Stimulated activated naive CD8-positive, alpha-beta T cell treated with anti-CD3 and anti-CD28 coated beads, Interleukin-15, Interleukin-2, amounts not matched to agents 100 ng/mL and 50 ng/mL, for 24 hours (primary cell): Measurements from ENCODE around the gene GREB1L.
"Not testable (repeated sequence)": the region's sequence is repeated elsewhere in the genome, so short reads cannot be mapped to it uniquely, and the experiment has no call there.

Source experiments
- H3K27ac Mint-ChIP-seq: one replicate; pipeline ENCODE4 v1.8.0; 2021; ENCODE audit warnings: mild to moderate bottlenecking, mixed read lengths
- H3K27me3 Mint-ChIP-seq: one replicate; pipeline ENCODE4 v1.8.0; 2021; ENCODE audit warnings: mixed read lengths
- H3K36me3 Mint-ChIP-seq: one replicate; pipeline ENCODE4 v1.8.0; 2021; ENCODE audit warnings: low read depth, mixed read lengths
- H3K4me1 Mint-ChIP-seq: one replicate; pipeline ENCODE4 v1.8.0; 2021; ENCODE audit warnings: low read depth, mixed read lengths
- H3K4me3 Mint-ChIP-seq: one replicate; pipeline ENCODE4 v1.8.0; 2021; ENCODE audit warnings: mild to moderate bottlenecking, mixed read lengths
- H3K9me3 Mint-ChIP-seq: one replicate; pipeline ENCODE4 v1.8.0; 2021; ENCODE audit warnings: mixed read lengths

The GREB1L gene

DNA sequence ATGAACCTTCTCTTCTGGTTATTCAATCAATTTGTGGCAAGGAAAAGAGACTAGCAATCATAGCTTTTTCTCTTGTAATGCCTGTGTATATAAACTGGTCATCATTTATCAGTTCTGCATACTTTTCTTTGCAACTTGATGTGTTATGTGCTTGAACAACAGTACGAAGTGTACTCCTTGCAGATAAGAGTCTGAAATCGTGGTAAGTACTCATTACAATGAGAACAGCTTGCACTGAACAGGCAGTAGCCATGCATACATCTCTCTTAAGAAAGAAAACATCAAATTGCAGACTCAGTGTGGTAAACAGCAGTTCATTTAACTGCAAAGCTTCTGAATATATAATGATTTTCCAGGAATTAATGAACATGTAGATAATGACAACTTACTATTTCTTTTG, 64.3 kb downstream of the GREB1L start:
- H3K4me3 Mint-ChIP-seq = no peak overlapping the region
- H3K36me3 Mint-ChIP-seq = no peaks in the 10 kb centered on the region
- no peaks in the 10 kb centered on the region for H3K4me1 Mint-ChIP-seq
- H3K27ac Mint-ChIP-seq = no peak overlapping the region
- peaks cover 7% of the 10 kb centered on the region for H3K27me3 Mint-ChIP-seq
- H3K9me3 Mint-ChIP-seq = no peaks in the 10 kb centered on the region

DNA sequence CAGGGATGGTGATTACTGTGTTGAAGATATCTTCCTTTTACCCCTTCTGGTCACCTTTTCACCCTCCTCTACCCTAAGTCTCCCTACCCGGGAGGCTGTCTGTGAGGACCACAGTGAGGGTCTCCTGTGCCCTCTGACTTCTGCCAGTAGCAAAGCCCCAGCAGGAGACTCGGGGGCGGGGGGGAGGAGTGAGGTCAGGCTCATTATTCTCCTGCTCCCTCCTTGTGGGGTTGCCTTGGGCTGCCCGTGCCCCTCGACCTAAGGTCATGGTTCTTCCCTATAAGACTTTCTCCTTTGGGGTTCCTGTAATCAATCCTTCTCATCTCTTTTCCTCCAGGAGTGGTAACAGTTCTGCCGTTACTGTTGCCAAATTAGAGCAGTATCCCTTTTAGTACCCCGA, 65.5 kb downstream of the GREB1L start:
- Mint-ChIP-seq H3K36me3 (no peaks in the 10 kb centered on the region), H3K4me3 (no peak overlapping the region), H3K9me3 (no peaks in the 10 kb centered on the region), H3K4me1 (no peaks in the 10 kb centered on the region), H3K27ac (no peak overlapping the region), H3K27me3 (peaks cover 7% of the 10 kb centered on the region)

DNA sequence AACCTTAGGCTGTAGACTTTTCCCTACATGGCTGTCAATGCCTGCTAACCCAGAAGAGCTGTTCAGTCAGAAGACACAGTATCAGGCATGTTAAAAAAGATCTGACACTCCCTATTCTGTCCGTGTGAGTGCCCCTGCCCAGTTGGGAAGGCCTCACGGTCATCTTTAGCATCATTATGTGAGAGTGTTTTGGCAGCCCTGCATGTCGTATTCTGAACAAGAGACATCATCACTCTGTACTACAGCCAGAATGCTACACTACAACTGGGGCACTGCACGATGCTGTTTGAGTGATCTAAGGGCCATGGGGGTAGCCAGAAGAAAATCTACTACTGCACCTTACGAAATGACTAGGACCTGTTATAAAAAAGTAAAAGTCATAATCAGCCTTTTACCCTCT, 67.2 kb downstream of the GREB1L start:
- H3K4me1 Mint-ChIP-seq = no peaks in the 10 kb centered on the region

DNA sequence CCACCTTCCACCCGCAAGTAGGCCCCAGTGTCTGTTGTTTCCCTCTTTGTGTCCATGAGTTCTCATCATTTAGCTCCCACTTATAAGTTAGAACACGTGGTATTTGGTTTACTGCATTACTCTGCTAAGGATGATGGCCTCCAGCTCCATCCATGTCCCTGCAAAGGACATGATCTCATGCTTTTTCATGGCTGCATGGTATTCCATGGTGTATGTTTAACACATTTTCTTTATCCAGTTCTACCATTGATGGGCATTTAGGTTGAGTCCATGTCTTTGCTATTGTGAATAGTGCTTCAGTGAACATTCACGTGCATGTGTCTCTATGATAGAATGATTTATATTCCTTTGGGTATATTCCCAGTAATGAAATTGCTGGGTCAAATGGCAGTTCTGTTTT, 69.9 kb downstream of the GREB1L start:
- peaks cover 17% of the 10 kb centered on the region for H3K27me3 Mint-ChIP-seq
- not testable (repeated sequence) for H3K27ac Mint-ChIP-seq, H3K9me3 Mint-ChIP-seq, H3K36me3 Mint-ChIP-seq, H3K4me1 Mint-ChIP-seq, H3K4me3 Mint-ChIP-seq

More for the DNA sequence above, 67.2 kb downstream of the GREB1L start:
- Mint-ChIP-seq H3K36me3 (no peaks in the 10 kb centered on the region), H3K27ac (no peak overlapping the region), H3K27me3 (peaks cover 12% of the 10 kb centered on the region), H3K4me3 (no peak overlapping the region), H3K9me3 (no peaks in the 10 kb centered on the region)

DNA sequence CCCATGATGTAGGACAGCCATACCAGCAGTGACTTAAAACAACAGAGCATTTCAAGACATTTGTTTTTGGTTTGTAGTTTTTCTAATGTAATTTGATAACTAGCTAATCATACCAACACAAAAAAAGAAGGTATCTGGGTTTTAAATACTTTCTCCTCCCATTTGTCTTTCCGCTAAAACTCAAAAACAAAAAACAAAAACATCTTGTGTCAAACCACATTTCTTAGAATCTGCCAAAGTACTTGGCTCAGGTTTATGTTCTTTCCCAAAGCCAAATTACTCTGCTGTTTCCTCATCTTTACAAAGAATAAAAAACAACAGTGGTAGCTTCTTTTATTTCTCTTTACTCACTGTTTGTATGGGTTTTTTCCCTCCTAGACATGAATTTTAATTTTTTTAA, 71.5 kb downstream of the GREB1L start:
- H3K27me3 Mint-ChIP-seq = peaks cover 17% of the 10 kb centered on the region
- H3K4me3 Mint-ChIP-seq = no peak overlapping the region
- H3K4me1 Mint-ChIP-seq = no peaks in the 10 kb centered on the region
- H3K9me3 Mint-ChIP-seq = no peaks in the 10 kb centered on the region
- H3K27ac Mint-ChIP-seq = no peak overlapping the region
- H3K36me3 Mint-ChIP-seq = no peaks in the 10 kb centered on the region

GRCh38 chr18:21314724-21315123, 72.7 kb downstream of the GREB1L start:
- H3K27me3 Mint-ChIP-seq = peaks cover 13% of the 10 kb centered on the region
- H3K27ac Mint-ChIP-seq = no peak overlapping the region
- H3K4me3 Mint-ChIP-seq = no peak overlapping the region
- H3K9me3 Mint-ChIP-seq = no peaks in the 10 kb centered on the region
- H3K4me1 Mint-ChIP-seq = no peaks in the 10 kb centered on the region
- H3K36me3 Mint-ChIP-seq = no peaks in the 10 kb centered on the region

- not testable (repeated sequence) for H3K9me3 Mint-ChIP-seq, H3K27ac Mint-ChIP-seq, H3K4me3 Mint-ChIP-seq, H3K36me3 Mint-ChIP-seq, H3K4me1 Mint-ChIP-seq, H3K27me3 Mint-ChIP-seq
Observed at GRCh38 chr18:21315126-21315525, 73.1 kb downstream of the GREB1L start.

DNA sequence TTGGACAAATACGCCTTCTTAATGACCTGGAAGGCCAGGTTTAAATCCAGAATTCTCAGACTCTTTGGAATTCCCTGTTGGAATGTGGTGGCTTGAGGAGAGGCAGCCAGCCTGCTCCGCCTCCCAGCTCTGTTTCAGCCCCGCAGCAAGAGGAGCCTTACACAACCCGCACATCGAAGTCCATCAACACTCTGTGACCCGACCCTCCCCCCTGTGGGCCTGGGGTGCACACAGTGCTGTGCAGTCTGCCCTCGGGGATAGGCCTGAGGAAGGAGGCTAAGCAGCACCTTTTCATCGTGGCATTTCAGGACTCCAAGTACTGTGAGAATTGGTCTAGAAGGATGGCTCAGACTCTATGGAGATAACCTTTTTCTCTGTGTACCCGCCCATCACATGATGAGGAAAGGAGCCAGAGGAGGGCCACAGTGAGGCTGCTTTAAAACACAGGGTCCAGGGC, 73.7 kb downstream of the GREB1L start:
- Mint-ChIP-seq H3K4me3 (no peak overlapping the region), H3K27ac (no peak overlapping the region), H3K36me3 (no peaks in the 10 kb centered on the region)

DNA sequence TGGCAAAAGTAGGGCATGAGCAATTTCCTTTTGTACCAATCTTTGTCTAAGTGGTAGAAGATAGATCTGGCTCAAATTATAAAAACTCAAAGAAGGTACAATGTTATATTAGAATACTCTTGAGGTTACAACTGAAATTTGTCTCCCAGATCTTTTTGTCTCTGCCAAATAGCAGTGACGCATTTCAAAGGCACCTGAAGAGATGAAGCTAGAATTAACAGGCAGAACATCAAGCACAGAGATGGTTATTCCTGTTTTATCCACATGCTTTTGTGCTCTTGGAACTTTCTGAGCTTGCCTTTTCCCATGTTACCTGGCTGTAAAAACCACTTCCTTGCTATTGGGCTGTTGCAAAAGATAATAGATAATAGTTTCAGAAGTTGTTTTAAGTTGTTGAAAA, 74.3 kb downstream of the GREB1L start:
- Mint-ChIP-seq H3K36me3 (no peaks in the 10 kb centered on the region), H3K27me3 (peaks cover 9% of the 10 kb centered on the region), H3K4me1 (no peaks in the 10 kb centered on the region), H3K9me3 (no peaks in the 10 kb centered on the region), H3K4me3 (no peak overlapping the region), H3K27ac (no peak overlapping the region)

More for the DNA sequence above, 73.7 kb downstream of the GREB1L start:
- H3K27me3 Mint-ChIP-seq = peaks cover 9% of the 10 kb centered on the region
- H3K4me1 Mint-ChIP-seq = no peaks in the 10 kb centered on the region
- H3K9me3 Mint-ChIP-seq = no peaks in the 10 kb centered on the region

DNA sequence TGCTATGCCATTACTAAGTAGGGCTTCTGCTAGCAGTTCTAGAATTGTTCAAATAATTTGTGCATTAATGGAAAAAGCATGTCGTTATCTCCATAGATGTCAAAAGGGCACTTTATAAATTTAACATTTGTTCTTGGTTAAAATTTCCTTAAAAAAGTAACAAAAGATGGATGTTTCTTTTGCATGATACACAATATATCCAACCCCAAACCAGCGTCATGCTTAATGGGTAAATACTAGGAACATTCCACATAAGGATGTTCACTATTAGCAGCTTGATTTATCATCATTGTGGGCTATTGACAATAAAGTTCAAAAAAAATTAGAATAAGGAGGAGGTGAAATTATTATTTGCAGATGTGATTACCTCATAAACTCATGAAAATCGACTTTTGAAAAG, 79.7 kb downstream of the GREB1L start:
- Mint-ChIP-seq H3K4me3 (no peak overlapping the region), H3K36me3 (no peaks in the 10 kb centered on the region), H3K27ac (no peak overlapping the region), H3K27me3 (no peaks in the 10 kb centered on the region), H3K9me3 (no peaks in the 10 kb centered on the region), H3K4me1 (no peaks in the 10 kb centered on the region)

- Mint-ChIP-seq H3K36me3 (no peaks in the 10 kb centered on the region), H3K27ac (no peak overlapping the region), H3K4me1 (no peaks in the 10 kb centered on the region)
Observed at GRCh38 chr18:21327101-21327500, 85.1 kb downstream of the GREB1L start.

DNA sequence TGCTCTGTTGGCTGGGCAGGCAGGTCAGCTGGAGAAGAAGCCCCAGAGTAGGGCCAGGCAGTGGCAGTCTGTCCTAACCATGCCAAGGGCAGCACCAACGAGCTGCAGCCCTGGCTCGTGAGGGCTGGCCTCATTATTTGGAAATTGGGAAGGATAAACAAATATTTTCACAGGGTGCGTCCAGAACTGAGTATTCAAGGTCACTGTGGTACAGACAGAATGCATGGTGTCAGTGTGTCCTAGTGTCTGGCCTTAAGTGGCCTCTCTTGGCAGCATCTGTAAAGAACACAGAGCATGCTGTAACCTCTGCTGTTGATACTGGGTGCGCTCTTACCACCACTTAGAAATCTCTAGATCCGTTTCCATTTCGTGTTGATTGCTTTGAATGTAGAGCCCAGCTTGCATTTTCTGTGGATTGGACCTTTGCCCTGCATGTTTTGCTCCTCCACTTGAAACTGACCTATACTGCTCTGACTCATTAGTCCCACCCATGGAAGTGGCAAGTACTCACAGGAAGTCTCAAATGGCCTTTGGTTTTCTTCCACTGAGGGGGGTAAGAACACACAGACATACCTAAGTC, 88.2 kb downstream of the GREB1L start:
- Mint-ChIP-seq H3K27me3 (no peaks in the 10 kb centered on the region), H3K27ac (no peak overlapping the region), H3K4me3 (no peak overlapping the region), H3K4me1 (no peaks in the 10 kb centered on the region), H3K9me3 (no peaks in the 10 kb centered on the region), H3K36me3 (no peaks in the 10 kb centered on the region)

More at GRCh38 chr18:21327101-21327500, 85.1 kb downstream of the GREB1L start:
- H3K27me3 Mint-ChIP-seq = no peaks in the 10 kb centered on the region
- H3K9me3 Mint-ChIP-seq = no peaks in the 10 kb centered on the region
- no peak overlapping the region for H3K4me3 Mint-ChIP-seq

DNA sequence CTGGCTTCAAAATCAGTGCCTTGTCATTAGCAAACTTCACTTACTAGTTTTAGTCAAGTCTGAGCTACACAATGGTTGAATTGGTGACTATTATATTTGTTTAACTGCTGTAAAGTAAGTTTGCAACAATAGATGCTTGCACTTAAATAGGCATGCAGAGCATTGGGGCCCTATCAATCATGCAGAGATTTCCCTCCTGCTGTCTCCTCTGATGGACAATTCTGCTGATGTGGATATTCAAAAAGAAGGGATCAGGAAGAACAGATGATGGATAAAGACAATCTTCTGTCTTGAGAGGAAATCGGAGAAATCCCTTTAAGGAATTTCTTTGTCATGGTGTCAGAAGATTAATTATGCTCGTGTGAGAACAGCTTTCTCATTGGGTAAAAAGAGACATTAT, 89.0 kb downstream of the GREB1L start:
- no peak overlapping the region for H3K4me3 Mint-ChIP-seq
- no peak overlapping the region for H3K27ac Mint-ChIP-seq
- H3K36me3 Mint-ChIP-seq = no peaks in the 10 kb centered on the region
- no peaks in the 10 kb centered on the region for H3K4me1 Mint-ChIP-seq
- H3K9me3 Mint-ChIP-seq = no peaks in the 10 kb centered on the region
- H3K27me3 Mint-ChIP-seq = no peaks in the 10 kb centered on the region

DNA sequence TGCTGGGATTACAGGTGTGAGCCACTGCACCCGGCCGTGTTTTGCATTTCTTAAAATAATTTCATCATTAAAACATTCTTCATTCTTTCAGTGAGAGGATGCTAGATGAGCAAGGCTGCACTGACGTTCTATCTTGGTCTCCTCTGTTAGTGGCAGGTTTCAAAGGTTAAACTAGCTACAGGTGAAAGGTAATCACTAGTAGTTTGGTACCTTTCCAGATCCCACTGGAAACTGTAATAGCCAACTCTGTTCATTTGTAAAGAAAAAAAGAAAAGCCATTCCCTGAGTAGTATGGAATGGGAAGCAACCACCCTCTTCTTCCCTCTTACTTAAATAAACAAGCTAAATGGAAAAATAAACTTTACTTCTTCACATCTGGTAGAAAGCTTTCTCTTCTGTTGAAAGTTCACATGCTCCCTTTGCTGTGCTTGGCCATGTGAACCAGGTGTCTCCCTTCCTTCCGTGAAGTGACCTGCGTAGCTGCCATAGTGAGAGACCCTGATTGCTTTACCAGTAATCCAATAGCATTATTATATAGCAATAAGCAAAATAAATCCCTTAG, 94.0 kb downstream of the GREB1L start:
- Mint-ChIP-seq H3K36me3 (no peaks in the 10 kb centered on the region), H3K27me3 (no peaks in the 10 kb centered on the region), H3K9me3 (no peaks in the 10 kb centered on the region), H3K4me1 (no peaks in the 10 kb centered on the region), H3K27ac (no peak overlapping the region), H3K4me3 (no peak overlapping the region)

DNA sequence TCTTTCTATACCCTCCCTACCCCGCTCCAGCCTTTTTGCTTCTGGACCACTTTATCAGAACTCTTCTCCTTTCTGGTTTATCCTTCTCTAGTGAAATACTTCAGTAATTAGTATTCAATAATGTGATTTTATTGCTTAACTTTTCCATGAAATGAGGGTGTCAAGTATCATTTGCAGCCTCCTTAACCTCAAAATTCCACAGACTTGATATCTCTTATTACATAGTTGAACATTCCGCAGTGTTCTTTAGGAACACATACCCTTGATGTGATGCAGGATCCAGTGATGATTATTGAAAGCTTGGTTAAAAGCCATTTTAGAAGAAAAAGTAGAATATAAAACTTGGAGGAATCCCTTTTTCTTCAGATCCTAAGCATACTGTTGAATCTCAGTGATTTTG, 94.8 kb downstream of the GREB1L start:
- Mint-ChIP-seq H3K27ac (no peak overlapping the region), H3K4me1 (no peaks in the 10 kb centered on the region), H3K27me3 (no peaks in the 10 kb centered on the region), H3K9me3 (no peaks in the 10 kb centered on the region), H3K36me3 (no peaks in the 10 kb centered on the region), H3K4me3 (no peak overlapping the region)

DNA sequence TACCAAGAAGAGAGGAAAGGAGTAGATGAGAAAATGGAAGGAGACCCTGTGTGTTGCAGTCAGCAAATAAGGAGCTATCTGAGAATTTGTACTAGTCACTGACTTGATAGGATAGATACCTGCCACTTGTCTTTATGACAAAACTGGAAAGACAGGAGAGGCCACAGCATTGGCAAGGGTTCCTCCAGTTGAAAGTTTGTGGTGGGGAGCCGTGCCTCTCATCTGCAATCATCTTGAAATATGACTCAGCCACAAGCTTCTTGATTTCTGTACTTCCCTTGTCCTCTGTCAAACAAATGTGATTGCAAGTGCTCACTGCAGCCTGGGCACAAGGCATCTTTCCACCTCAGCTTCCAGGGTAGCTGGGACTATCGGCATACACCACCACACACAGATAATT, 99.1 kb downstream of the GREB1L start:
- Mint-ChIP-seq H3K9me3 (no peaks in the 10 kb centered on the region), H3K36me3 (no peaks in the 10 kb centered on the region), H3K4me3 (no peak overlapping the region), H3K27ac (no peak overlapping the region), H3K27me3 (no peaks in the 10 kb centered on the region), H3K4me1 (no peaks in the 10 kb centered on the region)
